ENCODE measurements around the gene NIPAL3.

DNA sequence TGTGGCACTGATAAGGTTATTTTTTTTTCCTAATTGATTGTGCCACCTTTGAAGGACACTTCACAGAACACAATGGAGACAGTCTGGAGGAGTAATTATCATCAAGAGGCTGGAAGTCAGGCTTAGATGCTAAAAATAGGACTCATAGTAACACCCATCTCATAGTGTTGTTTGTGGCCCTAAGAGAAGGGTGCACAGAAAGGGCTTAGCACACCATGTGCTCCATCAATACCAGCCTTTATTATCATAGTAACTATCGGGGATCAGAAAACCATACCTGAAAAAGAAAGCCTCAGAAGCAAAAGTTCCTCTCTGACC is 11.9 kb downstream of the NIPAL3 start:
- TF ChIP-seq, protein P1, sequence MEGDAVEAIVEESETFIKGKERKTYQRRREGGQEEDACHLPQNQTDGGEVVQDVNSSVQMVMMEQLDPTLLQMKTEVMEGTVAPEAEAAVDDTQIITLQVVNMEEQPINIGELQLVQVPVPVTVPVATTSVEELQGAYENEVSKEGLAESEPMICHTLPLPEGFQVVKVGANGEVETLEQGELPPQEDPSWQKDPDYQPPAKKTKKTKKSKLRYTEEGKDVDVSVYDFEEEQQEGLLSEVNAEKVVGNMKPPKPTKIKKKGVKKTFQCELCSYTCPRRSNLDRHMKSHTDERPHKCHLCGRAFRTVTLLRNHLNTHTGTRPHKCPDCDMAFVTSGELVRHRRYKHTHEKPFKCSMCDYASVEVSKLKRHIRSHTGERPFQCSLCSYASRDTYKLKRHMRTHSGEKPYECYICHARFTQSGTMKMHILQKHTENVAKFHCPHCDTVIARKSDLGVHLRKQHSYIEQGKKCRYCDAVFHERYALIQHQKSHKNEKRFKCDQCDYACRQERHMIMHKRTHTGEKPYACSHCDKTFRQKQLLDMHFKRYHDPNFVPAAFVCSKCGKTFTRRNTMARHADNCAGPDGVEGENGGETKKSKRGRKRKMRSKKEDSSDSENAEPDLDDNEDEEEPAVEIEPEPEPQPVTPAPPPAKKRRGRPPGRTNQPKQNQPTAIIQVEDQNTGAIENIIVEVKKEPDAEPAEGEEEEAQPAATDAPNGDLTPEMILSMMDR (IDR thresholded peaks at IDR 0.05; ENCODE audit: insufficient read depth, low read length): no peak
- no peak for TF ChIP-seq POLR2AphosphoS5 (IDR thresholded peaks at IDR 0.05; ENCODE audit: low read depth)
